Thyroid gland (tissue), 4 donors: ENCODE results near the gene KCNAB1. TPM values are rescaled to one million over a fixed set of nuclear protein-coding genes. Genes with fewer than 3 reads are reported as not detected.

Experiments
- DNase-seq, 2 donors: peaks; one replicate each; pipeline ENCODE4 v3.0.0-alpha.2; 2019
- H3K27ac ChIP-seq, 3 donors: fragments of 200-600 bp; sonication (generic); 1 replicate in 2 of 3; 2 replicates in 1 of 3; pipeline ENCODE4 v1.5.1; 2016 to 2019; ENCODE audit warnings: mild to moderate bottlenecking in 1 of 3, moderate library complexity in 1 of 3
- H3K27me3 ChIP-seq: fragments of 200-600 bp; sonication (generic); one replicate; pipeline ENCODE4 v1.5.1; 2019
- H3K36me3 ChIP-seq, 2 donors: fragments of 200-600 bp; sonication (generic); one replicate each; pipeline ENCODE4 v1.5.1; 2016 to 2019
- H3K4me1 ChIP-seq, 2 donors: fragments of 200-600 bp; sonication (generic); one replicate each; pipeline ENCODE4 v1.5.1; 2017 to 2019
- H3K4me3 ChIP-seq, 3 donors: fragments of 200-600 bp; sonication (generic); replicated peaks in 1 of 3; 1 replicate in 2 of 3; 2 replicates in 1 of 3; pipeline ENCODE4 v1.5.1; 2016; ENCODE audit warnings: mild to moderate bottlenecking in 1 of 3
- H3K9me3 ChIP-seq: fragments of 200-600 bp; sonication (generic); one replicate; pipeline ENCODE4 v1.5.1; 2017
- CTCF ChIP-seq, 6 experiments: fragments of 200-600 bp in 3 of 6; fragments of 450-650 bp in 3 of 6; sonication (generic) in 3 of 6; IDR thresholded peaks; one replicate each; pipeline ENCODE4 v1.5.1; 2016 to 2019; ENCODE audit warnings: antibody characterized with exemption in 6 of 6, mild to moderate bottlenecking in 2 of 6, inconsistent platforms in 1 of 6, moderate library complexity in 1 of 6
- POLR2A ChIP-seq, 2 donors: fragments of 450-650 bp; IDR thresholded peaks; one replicate each; pipeline ENCODE4 v1.6.1; 2017; ENCODE audit warnings: antibody characterized with exemption in 2 of 2, mild to moderate bottlenecking in 2 of 2, moderate library complexity in 1 of 2
- WGBS, 2 donors: methylation state at CpG; one replicate each; pipeline ENCODE4 v1.1.5; 2017; 5-methylcytosine and 5-hydroxymethylcytosine counted together
- intact Hi-C: fragments of 100-400 bp; cut with DNase I; formaldehyde crosslinking; loops from one replicate; pipeline ENCODE4 v1.15.1; 2023
- total RNA-seq, 4 donors: library from RNA; depleted of rRNA; stranded (reverse); fragments of >200 nt; gene quantifications; one replicate each; pipeline ENCODE4 v1.2.3, GENCODE V29; 2016

Gene KCNAB1
- total RNA-seq, 4 donors from 2014 or later = 19.3 to 26.1 (median 22.9) TPM

GRCh38 chr3:156299569-156299968 lies 179.2 kb downstream of the KCNAB1 start:
- intact Hi-C loops = no loop called here
- no peak for DNase-seq
- H3K27ac ChIP-seq = peak overlapping the region in 2 of 3 donors; percentile 74 to 83
- H3K9me3 ChIP-seq = no peaks in the 10 kb centered on the region
- H3K36me3 ChIP-seq = no peaks in the 10 kb centered on the region
- H3K4me1 ChIP-seq = peaks cover 51 to 80% of the 10 kb centered on the region in 2 donors
- TF ChIP-seq CTCF (IDR thresholded peaks at IDR 0.05) (no peak), POLR2A (IDR thresholded peaks at IDR 0.05) (no peak)
- 46 to 52% methylated on average over 2 of the region's 2 CpGs for WGBS, 2 donors
- no peak overlapping the region for H3K4me3 ChIP-seq
- no peaks in the 10 kb centered on the region for H3K27me3 ChIP-seq

GRCh38 chr3:156300371-156300770 lies 180.0 kb downstream of the KCNAB1 start:
- no peak for DNase-seq
- 85 to 91% methylated on average over 3 of the region's 3 CpGs for WGBS, 2 donors
- Histone ChIP-seq H3K9me3 (no peaks in the 10 kb centered on the region), H3K27ac (peak overlapping the region; percentile 10 to 83 (median 74)), H3K27me3 (no peaks in the 10 kb centered on the region), H3K4me3 (no peak overlapping the region), H3K4me1 (peaks cover 59 to 84% of the 10 kb centered on the region in 2 donors), H3K36me3 (no peaks in the 10 kb centered on the region)
- intact Hi-C loops = no loop called here
- TF ChIP-seq POLR2A (IDR thresholded peaks at IDR 0.05) (no peak), CTCF (IDR thresholded peaks at IDR 0.05) (no peak)

- Histone ChIP-seq H3K27ac (peak overlapping the region; percentile 10 to 83 (median 74)), H3K9me3 (no peaks in the 10 kb centered on the region)
- 45 to 46% methylated on average over 6 of the region's 6 CpGs for WGBS, 2 donors
These were observed 180.8 kb downstream of the KCNAB1 start for GRCh38 chr3:156300929-156301840.

GRCh38 chr3:156303001-156303707 lies 182.8 kb downstream of the KCNAB1 start:
- TF ChIP-seq POLR2A (IDR thresholded peaks at IDR 0.05) = no peak
- TF ChIP-seq CTCF (IDR thresholded peaks at IDR 0.05) = no peak
- Histone ChIP-seq H3K9me3 (no peaks in the 10 kb centered on the region), H3K4me3 (no peak overlapping the region), H3K4me1 (peaks cover 60 to 91% of the 10 kb centered on the region in 2 donors), H3K27ac (peak overlapping the region in 2 of 3 donors; percentile 49 to 83), H3K27me3 (no peaks in the 10 kb centered on the region), H3K36me3 (no peaks in the 10 kb centered on the region)
- no peak for DNase-seq
- intact Hi-C loops = no loop called here
- 83 to 97% methylated on average over 1 of the region's 1 CpG for WGBS, 2 donors

More at GRCh38 chr3:156300929-156301840, 180.8 kb downstream of the KCNAB1 start:
- H3K36me3 ChIP-seq = no peaks in the 10 kb centered on the region
- DNase-seq = no peak
- intact Hi-C loops = no loop called here
- TF ChIP-seq CTCF (IDR thresholded peaks at IDR 0.05) (no peak), POLR2A (IDR thresholded peaks at IDR 0.05) (no peak)
- H3K4me1 ChIP-seq = peaks cover 60 to 84% of the 10 kb centered on the region in 2 donors
- H3K27me3 ChIP-seq = no peaks in the 10 kb centered on the region
- no peak overlapping the region for H3K4me3 ChIP-seq
